ENCODE results near the gene LYRM4. TPM values are rescaled to one million over a fixed set of nuclear protein-coding genes. Genes with fewer than 3 reads are reported as not detected.

The LYRM4 gene
- total and polyA plus RNA-seq, 4 donors, result 15.2 to 23.2 (median 19.1) TPM

DNA sequence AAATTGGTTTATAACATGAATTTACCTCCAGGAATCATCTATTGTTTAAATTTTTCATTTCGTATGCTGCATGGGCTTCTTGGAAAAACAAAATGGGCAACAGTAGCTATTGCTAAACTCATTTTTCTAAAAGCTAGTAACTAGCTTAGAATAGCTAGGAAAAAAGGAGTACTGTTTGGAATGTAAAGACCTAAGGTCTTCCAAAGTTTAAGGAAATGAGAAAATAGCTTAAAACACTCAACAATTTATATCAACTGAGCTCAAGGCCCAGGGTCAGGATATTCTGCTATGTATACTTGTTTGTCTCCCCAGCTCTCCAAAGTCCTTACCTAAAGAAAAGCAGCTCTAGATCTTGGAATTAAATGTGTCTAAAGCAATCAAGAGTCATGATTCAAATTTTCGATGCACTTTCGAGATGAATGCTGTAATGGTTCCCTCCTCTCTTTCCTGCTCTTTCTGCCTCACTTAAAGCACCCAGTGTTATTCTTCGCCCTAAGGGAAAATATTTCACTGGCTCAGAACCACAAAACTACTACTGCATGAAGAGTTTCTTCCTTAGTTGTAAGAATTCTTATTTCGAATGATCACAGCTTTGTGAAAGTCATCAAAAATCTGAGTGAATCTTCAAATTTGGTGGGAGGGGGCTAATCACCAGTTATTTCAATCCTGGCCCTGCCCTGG, 41.6 kb downstream of the LYRM4 start:
- H3K27ac ChIP-seq (ENCODE audit: low read depth in 1 of 2, low read length in 1 of 2), result no peak overlapping the region
- H3K36me3 ChIP-seq (ENCODE audit: control insufficient read depth in 4 of 4, insufficient read depth in 4 of 4, low read length in 4 of 4), result peaks cover 0 to 4% (median under 1%) of the 10 kb centered on the region in 4 donors
- H3K4me3 ChIP-seq, result no peak overlapping the region
- ATAC-seq (ENCODE audit: insufficient read depth, low FRiP score) (no peak), DNase-seq (no peak)
- WGBS, 2 donors, result 83 to 93% methylated on average over 5 of the region's 5 CpGs
- TF ChIP-seq, protein P1, sequence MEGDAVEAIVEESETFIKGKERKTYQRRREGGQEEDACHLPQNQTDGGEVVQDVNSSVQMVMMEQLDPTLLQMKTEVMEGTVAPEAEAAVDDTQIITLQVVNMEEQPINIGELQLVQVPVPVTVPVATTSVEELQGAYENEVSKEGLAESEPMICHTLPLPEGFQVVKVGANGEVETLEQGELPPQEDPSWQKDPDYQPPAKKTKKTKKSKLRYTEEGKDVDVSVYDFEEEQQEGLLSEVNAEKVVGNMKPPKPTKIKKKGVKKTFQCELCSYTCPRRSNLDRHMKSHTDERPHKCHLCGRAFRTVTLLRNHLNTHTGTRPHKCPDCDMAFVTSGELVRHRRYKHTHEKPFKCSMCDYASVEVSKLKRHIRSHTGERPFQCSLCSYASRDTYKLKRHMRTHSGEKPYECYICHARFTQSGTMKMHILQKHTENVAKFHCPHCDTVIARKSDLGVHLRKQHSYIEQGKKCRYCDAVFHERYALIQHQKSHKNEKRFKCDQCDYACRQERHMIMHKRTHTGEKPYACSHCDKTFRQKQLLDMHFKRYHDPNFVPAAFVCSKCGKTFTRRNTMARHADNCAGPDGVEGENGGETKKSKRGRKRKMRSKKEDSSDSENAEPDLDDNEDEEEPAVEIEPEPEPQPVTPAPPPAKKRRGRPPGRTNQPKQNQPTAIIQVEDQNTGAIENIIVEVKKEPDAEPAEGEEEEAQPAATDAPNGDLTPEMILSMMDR (IDR thresholded peaks at IDR 0.05; ENCODE audit: control extremely low read depth, extremely low read depth), result no peak
- H3K9me3 ChIP-seq (ENCODE audit: control insufficient read depth in 4 of 4, insufficient read depth in 3 of 4, low read length in 3 of 4), result no peaks in the 10 kb centered on the region
- peaks cover 0 to 16% (median 0%) of the 10 kb centered on the region in 5 donors for H3K4me1 ChIP-seq (ENCODE audit: control insufficient read depth in 5 of 5, insufficient read depth in 5 of 5, low read length in 5 of 5)
- no peaks in the 10 kb centered on the region for H3K27me3 ChIP-seq (ENCODE audit: control insufficient read depth in 3 of 3, insufficient read depth in 3 of 3, low read length in 2 of 3)
- H3K9ac ChIP-seq (ENCODE audit: insufficient read depth in 1 of 2, low read length in 2 of 2), result no peak overlapping the region

DNA sequence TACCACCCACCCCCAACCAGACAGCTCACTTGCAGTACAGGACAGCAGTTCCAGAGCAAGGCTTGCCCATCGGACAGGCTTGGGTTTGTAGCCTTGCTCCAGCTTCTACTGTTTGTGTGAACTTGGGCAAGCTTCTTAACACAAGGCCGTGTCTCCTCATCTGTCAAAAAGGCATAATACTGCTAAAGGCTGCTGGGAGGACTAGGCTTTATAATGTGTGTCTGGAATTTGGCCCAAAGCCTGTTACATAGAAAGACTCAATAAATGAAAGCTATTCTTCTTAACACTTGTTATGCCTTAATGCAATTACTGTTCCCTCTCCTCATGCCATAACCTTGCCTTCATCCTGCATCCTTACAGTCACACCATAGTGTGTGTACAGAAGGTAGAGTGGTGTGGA, 43.4 kb downstream of the LYRM4 start:
- no peak overlapping the region for H3K27ac ChIP-seq (ENCODE audit: low read depth in 1 of 2, low read length in 1 of 2)
- H3K4me1 ChIP-seq (ENCODE audit: control insufficient read depth in 5 of 5, insufficient read depth in 5 of 5, low read length in 5 of 5), result peaks cover 0 to 18% (median 3%) of the 10 kb centered on the region in 5 donors
- H3K36me3 ChIP-seq (ENCODE audit: control insufficient read depth in 4 of 4, insufficient read depth in 4 of 4, low read length in 4 of 4), result peaks cover 0 to 6% (median 2%) of the 10 kb centered on the region in 4 donors
- H3K4me3 ChIP-seq, result no peak overlapping the region
- H3K9me3 ChIP-seq (ENCODE audit: control insufficient read depth in 4 of 4, insufficient read depth in 3 of 4, low read length in 3 of 4), result no peaks in the 10 kb centered on the region
- ATAC-seq (ENCODE audit: insufficient read depth, low FRiP score) (no peak), DNase-seq (peak; percentile 26 to 70 (median 54))
- TF ChIP-seq, protein P1 (IDR thresholded peaks at IDR 0.05; ENCODE audit: control extremely low read depth, extremely low read depth), result no peak
- WGBS, 2 donors, result 82 to 84% methylated on average over 2 of the region's 2 CpGs
- no peaks in the 10 kb centered on the region for H3K27me3 ChIP-seq (ENCODE audit: control insufficient read depth in 3 of 3, insufficient read depth in 3 of 3, low read length in 2 of 3)
- no peak overlapping the region for H3K9ac ChIP-seq (ENCODE audit: insufficient read depth in 1 of 2, low read length in 2 of 2)

DNA sequence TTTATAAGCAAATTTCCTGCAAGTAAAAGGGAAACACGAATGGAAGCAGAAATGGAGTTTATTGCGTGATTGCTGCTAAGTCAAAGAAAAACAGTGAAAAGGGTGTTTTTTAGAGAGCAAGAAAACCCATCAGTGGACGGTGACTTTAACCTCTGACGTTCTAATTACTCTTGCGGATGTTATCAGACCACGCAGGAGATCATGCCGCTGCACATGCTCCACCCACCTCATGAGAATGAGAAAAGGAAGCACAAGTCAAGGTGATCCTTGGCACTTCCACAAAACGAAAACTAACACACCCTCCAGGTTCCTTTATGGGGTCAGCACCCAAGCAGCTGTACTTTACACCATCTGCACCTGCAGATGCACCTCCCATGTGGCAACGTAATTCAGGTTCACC, 45.0 kb downstream of the LYRM4 start:
- 59 to 79% methylated on average over 9 of the region's 9 CpGs for WGBS, 2 donors
- Histone ChIP-seq H3K27me3 (ENCODE audit: control insufficient read depth in 3 of 3, insufficient read depth in 3 of 3, low read length in 2 of 3) (no peaks in the 10 kb centered on the region), H3K9me3 (ENCODE audit: control insufficient read depth in 4 of 4, insufficient read depth in 3 of 4, low read length in 3 of 4) (no peaks in the 10 kb centered on the region), H3K9ac (ENCODE audit: insufficient read depth in 1 of 2, low read length in 2 of 2) (no peak overlapping the region), H3K27ac (ENCODE audit: low read depth in 1 of 2, low read length in 1 of 2) (no peak overlapping the region), H3K4me1 (ENCODE audit: control insufficient read depth in 5 of 5, insufficient read depth in 5 of 5, low read length in 5 of 5) (peaks cover 0 to 29% (median 3%) of the 10 kb centered on the region in 5 donors), H3K36me3 (ENCODE audit: control insufficient read depth in 4 of 4, insufficient read depth in 4 of 4, low read length in 4 of 4) (peaks cover 0 to 6% (median 2%) of the 10 kb centered on the region in 4 donors), H3K4me3 (no peak overlapping the region)
- ATAC-seq (ENCODE audit: insufficient read depth, low FRiP score) (no peak), DNase-seq (no peak)
- TF ChIP-seq, protein P1 (IDR thresholded peaks at IDR 0.05; ENCODE audit: control extremely low read depth, extremely low read depth), result no peak

Data from lung (tissue), 12 donors.